WTC11 (cell line): Measurements from ENCODE around the gene SEC24C.
"Not testable (repeated sequence)": the region's sequence is repeated elsewhere in the genome, so short reads cannot be mapped to it uniquely, and the experiment has no call there.

Experiments
- GRHL2 ChIP-seq: fragments of 250-450 bp; sonication (Bioruptor Pico); IDR thresholded peaks from 2 replicates; pipeline ENCODE4 v1.8.0; 2022; ENCODE audit warnings: mild to moderate bottlenecking, moderate library complexity; ENCODE audit not compliant: insufficient replicate concordance, severe bottlenecking
- JUN ChIP-seq: sonication (generic); formaldehyde crosslinking; IDR thresholded peaks from 2 replicates; pipeline ENCODE4 v1.8.0; 2023; ENCODE audit warnings: mild to moderate bottlenecking, missing genetic modification reagents
- NR3C1 ChIP-seq: sonication (generic); formaldehyde crosslinking; conservative IDR thresholded peaks from 2 replicates; pipeline ENCODE4 v1.8.1; 2023; ENCODE audit warnings: low read depth, mild to moderate bottlenecking, missing genetic modification reagents
- PRRX2 ChIP-seq: fragments of 250-450 bp; sonication (Bioruptor Pico); IDR thresholded peaks from 2 replicates; pipeline ENCODE4 v1.8.0; 2021; ENCODE audit warnings: mild to moderate bottlenecking
- TF ChIP-seq, protein P1 (sequence below): sonication (generic); formaldehyde crosslinking; conservative IDR thresholded peaks from 2 replicates; pipeline ENCODE4 v1.8.1; 2023; ENCODE audit warnings: mild to moderate bottlenecking, low read depth, missing genetic modification reagents, moderate library complexity

DNA sequence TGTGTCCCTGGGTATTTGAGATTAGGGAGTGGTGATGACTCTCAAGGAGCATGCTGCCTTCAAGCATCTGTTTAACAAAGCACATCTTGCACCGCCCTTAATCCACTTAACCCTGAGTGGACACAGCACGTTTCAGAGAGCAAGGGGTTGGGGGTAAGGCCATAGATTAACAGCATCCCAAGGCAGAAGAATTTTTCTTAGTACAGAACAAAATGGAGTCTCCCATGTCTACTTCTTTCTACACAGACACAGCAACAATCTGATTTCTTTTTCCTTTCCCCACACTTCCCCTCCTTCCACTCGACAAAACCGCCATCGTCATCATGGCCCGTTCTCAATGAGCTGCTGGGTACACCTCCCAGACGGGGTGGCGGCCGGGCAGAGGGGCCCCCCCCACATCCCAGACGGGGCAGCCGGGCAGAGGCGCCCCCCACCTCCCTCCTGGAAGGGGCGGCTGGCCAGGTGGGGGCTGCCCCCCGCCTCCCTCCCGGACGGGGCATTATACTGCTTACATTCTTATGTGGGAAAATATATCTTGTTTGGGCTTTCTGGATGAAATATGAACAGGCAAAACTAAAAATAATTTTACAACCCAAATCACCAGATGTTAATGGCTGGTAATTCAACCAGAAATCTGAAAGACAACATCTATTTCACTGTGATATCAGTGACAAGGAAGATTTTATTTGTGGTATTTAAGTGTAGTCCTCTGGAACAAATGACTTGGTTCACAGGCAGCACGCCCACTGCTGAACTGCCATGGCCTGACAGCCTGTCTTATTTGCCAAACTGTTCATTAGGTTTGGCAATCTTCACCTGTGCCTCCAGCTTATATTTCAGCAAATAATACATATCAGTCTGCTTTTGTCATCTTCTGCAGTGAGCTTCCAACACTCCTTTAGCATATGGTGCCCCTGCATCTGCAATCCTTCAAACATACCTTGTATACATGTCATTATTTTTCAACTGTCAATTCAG is 28.7 kb upstream of the SEC24C start:
- not testable (repeated sequence) for TF ChIP-seq GRHL2, JUN, NR3C1, PRRX2 (CRISPR knock-in tag)
- TF ChIP-seq, protein P1, sequence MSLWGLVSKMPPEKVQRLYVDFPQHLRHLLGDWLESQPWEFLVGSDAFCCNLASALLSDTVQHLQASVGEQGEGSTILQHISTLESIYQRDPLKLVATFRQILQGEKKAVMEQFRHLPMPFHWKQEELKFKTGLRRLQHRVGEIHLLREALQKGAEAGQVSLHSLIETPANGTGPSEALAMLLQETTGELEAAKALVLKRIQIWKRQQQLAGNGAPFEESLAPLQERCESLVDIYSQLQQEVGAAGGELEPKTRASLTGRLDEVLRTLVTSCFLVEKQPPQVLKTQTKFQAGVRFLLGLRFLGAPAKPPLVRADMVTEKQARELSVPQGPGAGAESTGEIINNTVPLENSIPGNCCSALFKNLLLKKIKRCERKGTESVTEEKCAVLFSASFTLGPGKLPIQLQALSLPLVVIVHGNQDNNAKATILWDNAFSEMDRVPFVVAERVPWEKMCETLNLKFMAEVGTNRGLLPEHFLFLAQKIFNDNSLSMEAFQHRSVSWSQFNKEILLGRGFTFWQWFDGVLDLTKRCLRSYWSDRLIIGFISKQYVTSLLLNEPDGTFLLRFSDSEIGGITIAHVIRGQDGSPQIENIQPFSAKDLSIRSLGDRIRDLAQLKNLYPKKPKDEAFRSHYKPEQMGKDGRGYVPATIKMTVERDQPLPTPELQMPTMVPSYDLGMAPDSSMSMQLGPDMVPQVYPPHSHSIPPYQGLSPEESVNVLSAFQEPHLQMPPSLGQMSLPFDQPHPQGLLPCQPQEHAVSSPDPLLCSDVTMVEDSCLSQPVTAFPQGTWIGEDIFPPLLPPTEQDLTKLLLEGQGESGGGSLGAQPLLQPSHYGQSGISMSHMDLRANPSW (CRISPR knock-in tag) = not testable (repeated sequence)
